GM21381 (cell line): ENCODE results near the gene GAPDHS.
A peak's percentile ranks its signal among the peaks of the same experiment; 100 is the strongest.

ENCODE experiments used
- ATAC-seq: cut with Tn5 transposase; IDR thresholded peaks from one replicate; pipeline ENCODE4 v1.9.1; 2021; ENCODE audit warnings: mild to moderate bottlenecking, moderate library complexity; ENCODE audit not compliant: unreplicated experiment

The GAPDHS gene

GRCh38 chr19:35533201-35533821, at the start of gene GAPDHS:
Gene GAPDHS (plus strand): TSS chr19:35533456. CDS start chr19:35533528, 72 bp downstream.
- ATAC-seq: no peak

DNA sequence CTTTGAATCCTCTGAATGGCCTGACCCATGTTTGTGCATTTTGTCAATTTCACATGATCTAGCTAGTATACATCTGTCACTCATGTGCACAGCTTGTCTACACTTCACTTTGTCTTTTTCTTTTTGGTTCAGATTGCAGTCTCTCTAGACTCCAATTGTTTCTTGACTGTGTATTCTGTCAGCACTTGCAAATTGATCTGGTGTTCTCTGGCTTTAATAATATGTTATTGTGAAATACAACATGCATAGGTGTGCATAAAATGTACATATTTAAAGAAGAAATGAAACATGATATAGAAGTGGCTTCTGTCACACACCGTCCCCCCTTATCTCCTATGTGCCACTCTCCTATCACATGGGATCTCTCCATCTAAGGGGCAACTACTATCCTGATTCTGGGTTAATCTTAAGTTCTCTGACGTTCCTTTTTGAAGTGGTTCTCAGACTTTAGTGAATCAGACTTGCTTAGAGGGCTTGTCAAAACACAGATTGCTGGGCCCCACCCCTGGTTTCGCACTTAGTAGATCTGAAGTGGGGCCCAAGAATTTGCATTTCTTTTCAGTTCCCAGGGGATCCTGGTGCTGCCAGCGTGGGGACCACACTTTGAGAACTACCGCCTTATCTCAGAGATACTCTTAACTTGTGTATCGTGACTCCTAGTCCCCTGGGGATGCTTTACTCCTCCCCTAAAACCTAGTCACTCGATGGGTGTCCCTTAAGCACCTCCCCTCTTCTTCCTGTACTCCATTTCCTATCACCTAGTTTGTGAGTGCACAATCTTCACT, 48.8 kb upstream of the GAPDHS start:
- peak; percentile 64 for ATAC-seq

- no peak for ATAC-seq
These were observed 47.0 kb upstream of the GAPDHS start for GRCh38 chr19:35486268-35486708.

- no peak for ATAC-seq
These were observed 45.5 kb upstream of the GAPDHS start for GRCh38 chr19:35487656-35488182.

GRCh38 chr19:35488677-35489076, 44.6 kb upstream of the GAPDHS start:
- ATAC-seq: no peak

DNA sequence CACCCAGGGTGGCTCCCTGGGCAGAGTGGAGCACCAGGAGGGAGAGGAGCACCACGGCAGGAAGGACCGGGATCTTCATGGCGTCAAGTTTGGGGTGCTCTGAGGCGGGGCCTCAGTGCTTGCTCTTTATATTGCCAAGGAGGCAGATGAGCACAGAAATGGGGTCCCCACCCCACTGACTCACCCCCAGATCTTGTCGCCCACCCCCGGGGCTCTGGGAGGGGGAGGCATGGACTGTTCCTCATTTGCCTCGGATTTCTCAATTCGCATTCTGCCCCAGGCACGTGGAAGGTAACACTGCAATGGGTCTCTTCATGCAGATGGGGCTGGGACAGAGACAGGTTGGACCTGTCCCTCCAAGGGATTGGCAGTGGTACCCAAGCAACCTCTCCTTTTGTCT, 42.9 kb upstream of the GAPDHS start, which contains the start of gene KRTDAP:
KRTDAP (minus strand) TSS at position 101 of the 400 bp plus-strand sequence; CDS start at position 79, 22 bp downstream.
- ATAC-seq: no peak

DNA sequence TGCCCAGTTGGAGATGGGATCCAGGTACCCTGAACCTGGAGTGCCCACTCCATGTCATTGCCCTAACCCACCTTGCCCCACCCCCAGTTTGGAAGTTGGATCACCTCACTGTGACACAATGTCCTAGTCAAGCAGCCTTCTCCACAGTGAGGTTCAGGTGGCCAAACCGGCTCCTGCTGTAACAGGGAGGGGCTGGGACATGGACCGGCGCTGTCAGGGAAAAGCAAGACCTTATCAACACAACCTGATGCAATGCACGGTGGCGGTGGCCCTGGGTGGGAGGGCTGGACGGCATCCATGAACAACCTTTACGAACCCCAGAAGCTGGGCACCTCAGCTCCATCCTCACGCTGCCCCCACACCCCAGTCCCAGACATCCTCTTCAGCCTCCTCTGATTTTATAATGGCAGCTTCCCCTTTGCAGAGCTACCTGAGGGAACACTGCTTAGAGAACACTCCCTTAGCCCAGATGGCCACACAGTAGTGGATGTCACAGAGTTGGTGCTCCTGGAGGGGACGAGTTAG, 41.4 kb upstream of the GAPDHS start:
- no peak for ATAC-seq

DNA sequence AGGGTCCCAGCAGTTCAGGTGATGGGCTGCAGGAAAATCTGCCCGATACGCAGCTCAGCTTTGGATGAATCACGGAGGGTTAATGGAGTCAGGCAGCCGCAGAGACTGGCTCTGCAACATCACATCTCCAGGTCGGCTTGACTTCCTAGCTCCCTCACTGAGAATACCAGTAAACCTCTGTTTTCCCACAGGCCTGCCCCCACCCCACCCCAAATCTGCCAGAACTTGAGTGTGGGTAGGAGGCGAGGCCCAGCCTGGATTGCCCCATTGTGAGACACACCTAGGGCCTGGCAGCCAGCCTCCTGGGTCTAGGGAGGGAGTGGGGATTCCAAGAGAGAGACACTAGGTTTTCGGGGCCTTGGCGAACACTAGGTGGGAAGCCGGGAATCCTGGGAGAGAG, 39.3 kb upstream of the GAPDHS start:
- no peak for ATAC-seq

- no peak for ATAC-seq
These were observed 37.9 kb upstream of the GAPDHS start for GRCh38 chr19:35495107-35496064.

GRCh38 chr19:35497406-35497805, 35.9 kb upstream of the GAPDHS start:
- no peak for ATAC-seq

GRCh38 chr19:35498220-35498619, 35.0 kb upstream of the GAPDHS start:
- ATAC-seq: no peak

- ATAC-seq: no peak
These were observed 34.2 kb upstream of the GAPDHS start for GRCh38 chr19:35498984-35499527.

GRCh38 chr19:35500611-35501010, 32.6 kb upstream of the GAPDHS start:
- ATAC-seq: no peak

- no peak for ATAC-seq
These were observed 31.6 kb upstream of the GAPDHS start for GRCh38 chr19:35501684-35502083.

GRCh38 chr19:35502751-35503150, 30.5 kb upstream of the GAPDHS start:
- no peak for ATAC-seq

- ATAC-seq: no peak
These were observed 27.2 kb upstream of the GAPDHS start for GRCh38 chr19:35506011-35506410.

GRCh38 chr19:35507561-35507960, 25.7 kb upstream of the GAPDHS start:
- no peak for ATAC-seq

- ATAC-seq: no peak
These were observed 25.1 kb upstream of the GAPDHS start for GRCh38 chr19:35508129-35508528.

- no peak for ATAC-seq
These were observed 24.1 kb upstream of the GAPDHS start for GRCh38 chr19:35509018-35509652.
